OCI-M2 (cell line): ENCODE results near the gene CDK11B.

Source experiments
- DNase-seq: peaks from one replicate; lab custom pipeline; 2025; ENCODE audit not compliant: unreplicated experiment; lab: John Stamatoyannopoulos, UW

CDK11B gene

DNA sequence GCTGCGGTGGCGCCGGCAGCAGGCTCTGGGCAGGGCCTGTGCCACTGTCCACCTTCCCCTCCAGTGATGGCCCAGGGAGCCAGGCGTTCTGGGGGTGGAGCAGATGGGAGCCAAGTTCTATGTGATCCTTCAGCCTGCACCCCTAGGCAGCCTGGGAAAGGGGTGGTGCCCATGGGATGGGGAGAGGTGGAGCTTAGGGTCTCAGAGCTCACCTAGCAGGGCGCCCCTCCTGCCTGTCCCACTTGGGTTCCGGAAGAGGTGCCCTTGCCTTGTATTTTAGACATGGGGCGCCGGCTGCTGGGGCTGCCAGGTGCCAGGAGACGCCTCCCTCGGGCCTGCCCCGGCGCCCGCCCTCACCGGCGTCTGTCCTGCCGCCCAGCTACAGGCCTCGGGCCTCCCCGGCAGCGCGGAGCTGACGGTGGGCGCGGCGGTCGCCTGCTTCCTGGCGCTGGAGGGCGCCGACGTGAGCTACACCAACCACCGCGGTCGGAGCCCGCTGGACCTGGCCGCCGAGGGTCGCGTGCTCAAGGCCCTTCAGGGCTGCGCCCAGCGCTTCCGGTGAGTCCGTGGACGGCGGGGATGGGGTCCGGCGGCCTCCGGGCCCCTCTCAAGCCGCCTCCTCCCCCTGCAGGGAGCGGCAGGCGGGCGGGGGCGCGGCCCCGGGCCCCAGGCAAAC is 29.9 kb downstream of the CDK11B start:
- DNase-seq: no peak

DNA sequence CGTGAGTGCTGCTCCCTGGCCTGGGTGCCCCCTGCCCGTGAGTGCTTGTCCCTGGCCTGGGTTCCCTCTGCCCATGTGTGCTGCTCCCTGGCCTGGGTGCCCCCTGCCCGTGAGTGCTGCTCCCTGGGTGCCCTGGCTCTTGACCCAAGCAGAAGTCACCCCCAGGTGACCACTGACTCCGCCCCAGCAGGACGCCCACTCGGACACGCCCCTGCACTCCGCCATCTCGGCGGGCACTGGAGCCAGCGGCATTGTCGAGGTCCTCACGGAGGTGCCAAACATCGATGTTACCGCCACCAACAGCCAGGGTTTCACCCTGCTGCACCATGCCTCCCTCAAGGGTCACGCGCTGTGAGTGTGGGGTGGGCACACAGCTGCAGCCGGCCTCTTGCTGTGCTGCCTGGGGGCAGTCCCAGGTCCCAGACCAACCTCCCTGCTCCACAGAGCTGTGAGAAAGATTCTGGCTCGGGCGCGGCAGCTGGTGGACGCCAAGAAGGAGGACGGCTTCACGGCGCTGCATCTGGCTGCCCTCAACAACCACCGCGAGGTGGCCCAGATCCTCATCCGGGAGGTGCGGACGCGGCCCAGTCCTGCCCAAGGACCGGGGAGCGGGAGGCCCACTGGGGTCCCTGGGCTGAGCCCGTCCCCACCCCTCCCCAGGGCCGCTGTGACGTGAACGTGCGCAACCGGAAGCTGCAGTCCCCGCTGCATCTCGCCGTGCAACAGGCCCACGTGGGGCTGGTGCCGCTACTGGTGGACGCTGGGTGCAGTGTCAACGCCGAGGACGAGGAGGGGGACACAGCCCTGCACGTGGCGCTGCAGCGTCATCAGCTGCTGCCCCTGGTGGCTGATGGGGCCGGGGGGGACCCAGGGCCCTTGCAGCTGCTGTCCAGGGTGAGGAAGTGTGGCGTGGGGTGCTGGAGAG is 30.7 kb downstream of the CDK11B start:
- DNase-seq: no peak

DNA sequence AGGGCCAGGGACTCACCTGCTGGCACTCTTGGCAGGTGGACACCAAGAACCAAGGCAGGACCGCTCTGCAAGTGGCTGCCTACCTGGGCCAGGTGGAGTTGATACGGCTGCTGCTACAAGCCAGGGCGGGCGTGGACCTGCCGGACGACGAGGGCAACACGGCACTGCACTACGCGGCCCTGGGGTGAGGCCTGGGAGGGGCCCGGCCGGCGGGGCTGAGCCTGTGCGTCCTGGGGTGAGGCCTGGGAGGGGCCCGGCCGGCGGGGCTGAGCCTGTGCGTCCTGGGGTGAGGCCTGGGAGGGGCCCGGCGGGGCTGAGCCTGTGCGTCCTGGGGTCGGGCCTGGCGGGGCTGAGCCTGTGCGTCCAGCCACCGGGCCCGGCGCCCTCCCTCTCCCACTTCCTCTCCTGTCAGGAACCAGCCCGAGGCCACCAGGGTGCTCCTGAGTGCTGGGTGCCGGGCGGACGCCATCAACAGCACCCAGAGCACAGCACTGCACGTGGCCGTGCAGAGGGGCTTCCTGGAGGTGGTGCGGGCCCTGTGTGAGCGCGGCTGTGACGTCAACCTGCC is 31.5 kb downstream of the CDK11B start:
- DNase-seq: no peak

DNA sequence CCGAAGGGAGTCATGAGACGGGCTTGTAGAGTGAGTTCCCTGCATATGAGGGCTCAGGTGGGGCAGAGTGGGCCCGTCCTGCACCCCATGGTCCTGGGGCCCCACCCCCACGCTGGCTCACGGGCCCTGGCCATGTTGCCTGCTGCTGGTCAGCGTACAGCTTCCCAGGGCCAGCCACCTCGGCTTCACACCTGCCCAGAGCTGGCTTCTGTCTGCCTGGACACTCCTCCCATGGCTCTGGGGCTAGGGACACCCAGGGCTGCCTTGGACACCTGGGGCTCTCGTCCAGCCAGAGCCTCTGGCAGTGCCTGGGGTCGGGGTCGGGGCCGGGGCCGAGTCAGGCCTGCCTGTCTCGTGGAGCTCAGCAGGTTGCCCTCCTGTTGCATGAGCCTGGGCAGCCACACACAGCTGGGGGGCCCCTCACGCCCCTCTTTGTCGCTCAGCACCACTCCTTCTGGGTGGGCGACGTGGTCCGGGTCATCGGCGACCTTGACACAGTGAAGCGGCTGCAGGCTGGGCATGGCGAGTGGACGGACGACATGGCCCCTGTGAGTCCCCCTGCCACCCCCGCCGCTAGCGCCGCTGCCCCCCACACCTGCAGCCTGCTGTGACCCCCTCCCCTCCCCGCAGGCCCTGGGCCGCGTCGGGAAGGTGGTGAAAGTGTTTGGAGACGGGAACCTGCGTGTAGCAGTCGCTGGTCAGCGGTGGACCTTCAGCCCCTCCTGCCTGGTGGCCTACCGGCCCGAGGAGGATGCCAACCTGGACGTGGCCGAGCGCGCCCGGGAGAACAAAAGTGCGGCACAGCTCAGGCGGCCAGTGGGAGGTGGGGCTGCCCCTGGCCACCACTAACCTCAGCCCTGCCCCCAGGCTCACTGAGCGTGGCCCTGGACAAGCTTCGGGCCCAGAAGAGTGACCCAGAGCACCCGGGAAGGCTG is 32.3 kb downstream of the CDK11B start:
- no peak for DNase-seq

DNA sequence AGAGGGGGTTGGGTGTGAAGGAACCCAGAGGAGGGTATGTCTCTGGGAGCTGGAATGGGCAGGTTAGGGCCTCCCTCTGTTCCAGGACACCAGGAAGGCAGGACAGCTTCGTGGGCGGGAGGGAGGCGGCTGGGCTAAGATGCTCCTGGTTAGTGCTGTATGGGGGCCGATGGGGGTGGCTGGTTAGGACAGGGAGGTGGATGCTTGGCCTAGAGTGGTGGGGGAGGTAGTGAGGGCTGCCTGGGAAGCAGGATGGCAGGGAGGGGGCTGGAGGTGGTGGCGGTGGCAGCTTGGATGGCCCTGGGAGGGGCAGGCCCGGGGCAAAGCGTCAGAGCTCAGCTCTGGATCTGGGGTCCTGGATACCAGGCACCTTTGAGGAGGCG is 33.0 kb downstream of the CDK11B start:
- no peak for DNase-seq

DNA sequence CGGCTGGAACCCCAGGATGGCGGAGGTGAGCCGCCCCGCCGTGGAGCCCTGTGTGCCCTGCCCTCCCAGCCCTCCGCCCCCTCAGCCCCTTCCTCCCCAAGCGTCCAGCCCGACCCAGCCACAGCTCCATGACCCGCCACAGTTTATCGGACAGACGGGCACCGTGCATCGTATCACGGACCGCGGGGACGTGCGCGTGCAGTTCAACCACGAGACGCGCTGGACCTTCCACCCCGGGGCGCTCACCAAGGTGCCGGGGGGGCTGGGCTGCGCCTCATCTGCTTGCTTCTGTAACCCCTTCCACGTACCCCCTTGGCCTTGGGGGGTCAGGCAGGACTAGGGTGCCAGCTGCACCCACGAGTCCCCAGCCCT is 33.4 kb downstream of the CDK11B start:
- DNase-seq: no peak

DNA sequence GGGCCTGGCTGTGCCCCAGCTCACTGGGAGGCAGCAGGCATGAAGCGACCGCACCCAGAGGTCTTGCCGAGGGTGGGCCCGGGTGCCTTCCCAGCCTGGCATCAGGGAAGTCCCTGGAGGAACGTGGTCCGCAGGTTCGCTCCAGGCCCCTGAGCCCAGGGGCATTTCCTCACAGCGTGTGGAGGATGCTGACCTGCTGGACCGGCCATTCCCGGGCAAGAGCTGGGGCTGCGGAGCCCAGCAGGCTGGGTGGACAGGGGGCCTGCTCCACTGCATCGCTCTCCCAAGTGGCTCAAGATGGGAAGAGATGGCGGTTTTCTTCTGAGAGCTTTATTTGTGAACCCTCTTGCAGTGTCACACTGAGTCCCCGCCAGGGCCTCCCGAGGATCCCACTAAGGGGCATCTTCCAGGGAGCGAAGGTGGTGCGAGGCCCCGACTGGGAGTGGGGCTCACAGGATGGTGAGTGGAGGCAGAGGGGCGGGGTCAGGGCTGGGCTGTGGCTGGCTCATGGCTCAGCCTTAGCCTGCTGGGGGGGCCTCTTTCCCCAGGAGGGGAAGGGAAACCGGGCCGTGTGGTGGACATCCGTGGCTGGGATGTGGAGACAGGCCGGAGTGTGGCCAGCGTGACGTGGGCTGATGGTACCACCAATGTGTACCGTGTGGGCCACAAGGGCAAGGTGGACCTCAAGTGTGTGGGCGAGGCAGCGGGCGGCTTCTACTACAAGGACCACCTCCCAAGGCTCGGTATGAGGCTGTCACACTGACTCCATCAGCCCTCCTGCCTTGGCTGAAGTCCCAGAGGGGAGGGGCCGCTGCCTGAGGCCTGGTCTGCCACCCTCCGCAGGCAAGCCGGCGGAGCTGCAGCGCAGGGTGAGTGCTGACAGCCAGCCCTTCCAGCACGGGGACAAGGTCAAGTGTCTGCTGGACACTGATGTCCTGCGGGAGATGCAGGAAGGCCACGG is 34.1 kb downstream of the CDK11B start:
- no peak for DNase-seq

DNA sequence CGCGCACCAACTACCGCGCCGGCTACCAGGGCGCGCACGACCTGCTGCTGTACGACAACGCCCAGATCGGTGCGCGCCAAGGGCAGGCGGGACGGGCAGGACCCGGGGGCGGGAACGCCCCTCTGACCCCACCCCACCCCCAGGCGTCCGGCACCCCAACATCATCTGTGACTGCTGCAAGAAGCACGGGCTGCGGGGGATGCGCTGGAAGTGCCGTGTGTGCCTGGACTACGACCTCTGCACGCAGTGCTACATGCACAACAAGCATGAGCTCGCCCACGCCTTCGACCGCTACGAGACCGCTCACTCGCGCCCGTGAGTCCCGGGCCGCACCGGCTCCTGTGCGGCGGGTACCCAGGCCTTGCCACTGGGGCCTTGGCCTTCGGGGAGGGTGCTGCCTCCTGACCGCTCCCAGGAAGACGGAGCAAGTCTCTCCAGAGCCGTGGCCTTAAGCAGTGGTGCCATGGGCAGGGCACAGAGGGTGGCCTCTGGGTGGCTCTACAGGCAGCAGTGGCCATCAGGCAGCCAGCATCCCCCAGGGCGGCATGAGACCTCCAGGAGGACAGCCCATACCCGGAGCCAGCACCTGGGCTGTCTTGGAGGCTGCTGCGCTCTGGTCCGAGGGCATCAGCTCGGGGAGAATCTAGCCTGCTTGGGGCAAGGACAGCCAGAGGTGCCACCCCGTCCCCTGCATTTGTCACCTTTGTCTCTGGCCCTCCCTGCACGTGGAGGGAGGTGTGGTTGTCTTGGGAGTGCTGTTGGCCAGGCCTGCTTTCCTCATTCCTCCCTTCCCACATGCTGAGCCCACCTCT is 35.0 kb downstream of the CDK11B start:
- DNase-seq: no peak

DNA sequence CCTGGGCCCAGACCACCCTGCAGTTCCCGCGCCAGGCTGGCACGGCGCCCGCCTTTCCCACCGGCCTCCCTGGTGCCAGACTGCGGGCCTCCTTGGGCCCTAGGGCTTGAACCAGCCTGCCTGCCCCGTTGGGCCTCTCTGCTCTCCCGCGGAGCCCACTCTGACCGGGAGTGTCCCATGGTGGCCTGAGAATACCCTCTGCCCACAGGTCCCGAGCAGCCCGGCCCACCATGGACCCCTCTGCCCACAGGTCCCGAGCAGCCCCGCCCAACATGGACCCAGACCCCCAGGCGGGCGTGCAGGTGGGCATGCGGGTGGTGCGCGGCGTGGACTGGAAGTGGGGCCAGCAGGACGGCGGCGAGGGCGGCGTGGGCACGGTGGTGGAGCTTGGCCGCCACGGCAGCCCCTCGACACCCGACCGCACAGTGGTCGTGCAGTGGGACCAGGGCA is 35.6 kb downstream of the CDK11B start:
- no peak for DNase-seq

DNA sequence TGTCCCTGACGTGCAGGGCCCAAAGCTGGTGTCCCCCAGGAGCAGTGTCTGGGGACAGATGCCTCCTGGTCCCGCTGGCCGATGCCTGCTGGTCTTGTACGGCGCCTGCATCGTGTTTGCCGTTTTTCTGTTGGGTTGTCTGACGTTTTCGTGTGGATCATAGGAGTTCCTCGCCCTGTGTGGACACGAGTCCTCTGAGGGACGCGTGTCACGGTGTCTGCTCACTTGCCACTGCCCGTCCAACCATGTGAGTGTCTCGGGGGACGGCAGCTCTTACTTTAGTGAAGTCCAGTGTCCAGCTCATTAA is 36.1 kb downstream of the CDK11B start:
- no peak for DNase-seq

DNA sequence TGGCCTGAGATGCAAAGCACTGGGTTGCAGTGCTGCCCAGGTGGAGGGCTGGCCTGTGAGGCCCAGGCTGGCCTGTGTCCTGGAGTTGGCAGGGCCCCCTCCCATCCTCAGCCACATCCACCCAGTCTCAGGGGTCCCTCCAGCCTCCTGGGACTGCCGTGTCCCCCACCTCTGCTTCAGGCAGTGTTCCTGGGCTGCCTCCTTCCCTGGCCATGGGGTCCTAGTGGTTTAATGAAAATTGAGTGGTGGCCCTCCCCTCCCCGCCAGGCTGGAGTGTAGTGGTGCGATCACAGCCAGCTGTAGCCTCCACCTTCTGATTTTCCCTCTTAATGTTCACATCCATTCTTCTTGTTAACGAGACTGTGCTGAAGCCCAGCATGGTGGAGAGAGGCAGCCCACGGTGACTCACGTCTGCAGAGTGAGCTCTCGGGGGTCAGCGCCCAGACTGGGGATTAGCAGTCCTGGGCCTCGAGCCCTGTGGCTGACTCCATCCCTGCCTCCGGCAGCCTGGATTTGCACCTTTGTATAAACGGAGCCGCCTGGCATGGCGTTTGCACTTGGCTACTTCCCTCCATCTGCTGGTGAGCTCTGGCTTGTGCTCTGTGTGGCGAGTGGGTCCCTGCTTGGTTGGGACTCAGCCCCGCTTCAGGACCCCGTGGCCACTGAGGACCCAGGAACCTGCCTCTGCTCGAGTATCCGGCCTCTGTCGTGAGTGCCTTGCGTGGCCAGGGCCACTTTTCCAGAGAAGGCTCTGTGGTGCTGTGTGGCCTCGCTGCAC is 36.6 kb downstream of the CDK11B start:
- no peak for DNase-seq

DNA sequence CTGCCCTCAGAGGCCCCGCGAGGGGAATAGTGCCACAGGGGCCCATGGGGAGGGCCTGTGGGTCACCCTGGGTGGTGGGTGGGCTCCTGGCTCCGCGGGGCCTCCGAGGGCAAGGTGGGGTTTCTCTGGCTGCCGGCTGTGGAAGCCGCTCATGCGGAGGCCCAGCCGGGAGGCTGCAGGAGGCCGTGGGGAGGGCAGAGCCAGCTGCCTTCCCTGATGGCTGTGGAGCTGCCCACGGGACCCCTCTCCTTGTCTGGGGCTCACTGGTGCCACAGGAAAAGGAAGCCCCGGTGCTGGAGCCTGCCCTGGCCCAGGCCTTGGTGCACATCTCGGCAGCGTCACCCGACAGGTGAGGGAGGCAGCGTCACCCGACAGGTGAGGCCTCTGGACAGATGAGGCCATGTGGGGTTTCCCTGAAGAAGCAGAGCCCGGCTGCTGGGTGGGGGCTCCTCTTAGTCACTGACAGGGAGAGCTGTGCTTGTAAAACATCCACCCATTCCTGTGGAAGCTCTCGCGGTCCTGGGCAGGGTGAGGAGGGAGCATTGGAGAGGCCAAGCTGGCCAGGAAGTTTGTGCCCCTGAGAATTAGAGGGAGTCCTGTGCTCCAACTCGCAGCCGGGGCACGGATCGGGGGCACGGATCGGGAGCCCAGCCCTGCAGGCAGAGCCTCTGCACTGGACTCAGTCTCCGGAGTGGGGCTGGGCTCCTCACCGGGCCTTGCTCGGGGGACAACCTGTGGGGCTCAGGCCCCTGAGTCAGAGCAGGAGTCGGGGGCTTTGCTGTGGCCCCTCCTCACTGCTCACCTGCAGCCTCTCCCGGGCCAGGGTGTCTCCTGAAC is 37.4 kb downstream of the CDK11B start:
- no peak for DNase-seq

DNA sequence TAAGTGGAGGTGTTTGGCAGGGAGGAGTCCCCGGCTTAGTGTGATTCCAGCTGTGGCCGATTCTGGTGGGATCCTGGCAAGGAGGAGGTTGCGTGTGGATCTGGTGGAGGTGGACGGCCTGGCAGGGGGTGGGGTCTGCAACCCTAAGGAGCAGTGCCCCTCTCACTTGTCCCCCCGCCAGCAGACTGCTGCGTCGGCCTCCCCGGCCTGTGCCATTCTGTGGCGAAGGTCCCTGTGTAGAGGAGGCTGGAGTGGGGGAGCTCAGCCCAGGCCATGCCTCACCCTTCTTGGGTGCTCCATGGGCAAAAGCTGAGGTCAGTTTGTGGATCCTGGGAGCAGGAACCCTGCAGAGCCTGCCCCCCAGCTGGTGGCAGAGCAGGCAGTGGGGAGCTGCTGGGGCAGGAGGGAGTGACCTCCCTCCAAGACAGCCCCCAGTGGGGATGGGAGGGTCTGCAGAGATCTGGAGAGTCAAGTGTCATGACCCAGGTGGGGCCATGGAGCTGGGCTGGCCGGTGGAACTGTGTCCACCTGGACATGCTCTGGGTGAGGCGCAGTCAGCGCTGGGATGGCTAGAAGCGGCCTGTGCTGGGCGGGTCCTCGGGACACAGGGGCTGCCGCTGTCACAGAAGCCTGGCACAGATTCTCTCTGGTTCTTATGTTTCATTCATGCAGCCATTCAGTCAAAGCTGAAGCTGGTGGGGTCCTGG is 38.2 kb downstream of the CDK11B start:
- no peak for DNase-seq

DNA sequence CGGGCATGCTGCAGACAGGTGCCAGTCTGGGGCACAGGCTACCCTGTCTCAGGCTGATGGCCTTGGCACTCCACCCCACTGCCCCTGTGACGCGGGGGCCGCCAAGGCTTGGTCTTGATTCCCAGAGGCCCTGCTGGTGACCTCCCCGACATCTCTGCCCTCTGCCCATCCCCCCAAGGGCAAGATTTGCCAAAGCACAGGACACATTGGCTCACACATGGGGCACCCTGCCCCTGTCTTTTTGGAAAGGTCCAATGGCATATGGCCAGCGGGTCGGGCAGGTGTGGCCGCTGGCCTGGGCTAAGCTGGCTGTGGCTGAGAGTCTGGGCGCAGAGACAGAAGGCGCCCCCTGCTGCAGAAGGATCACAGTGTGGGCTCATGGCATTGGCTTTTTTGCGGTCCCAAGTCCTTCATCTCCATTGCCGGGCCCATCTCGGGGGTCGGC is 38.9 kb downstream of the CDK11B start:
- DNase-seq: no peak

DNA sequence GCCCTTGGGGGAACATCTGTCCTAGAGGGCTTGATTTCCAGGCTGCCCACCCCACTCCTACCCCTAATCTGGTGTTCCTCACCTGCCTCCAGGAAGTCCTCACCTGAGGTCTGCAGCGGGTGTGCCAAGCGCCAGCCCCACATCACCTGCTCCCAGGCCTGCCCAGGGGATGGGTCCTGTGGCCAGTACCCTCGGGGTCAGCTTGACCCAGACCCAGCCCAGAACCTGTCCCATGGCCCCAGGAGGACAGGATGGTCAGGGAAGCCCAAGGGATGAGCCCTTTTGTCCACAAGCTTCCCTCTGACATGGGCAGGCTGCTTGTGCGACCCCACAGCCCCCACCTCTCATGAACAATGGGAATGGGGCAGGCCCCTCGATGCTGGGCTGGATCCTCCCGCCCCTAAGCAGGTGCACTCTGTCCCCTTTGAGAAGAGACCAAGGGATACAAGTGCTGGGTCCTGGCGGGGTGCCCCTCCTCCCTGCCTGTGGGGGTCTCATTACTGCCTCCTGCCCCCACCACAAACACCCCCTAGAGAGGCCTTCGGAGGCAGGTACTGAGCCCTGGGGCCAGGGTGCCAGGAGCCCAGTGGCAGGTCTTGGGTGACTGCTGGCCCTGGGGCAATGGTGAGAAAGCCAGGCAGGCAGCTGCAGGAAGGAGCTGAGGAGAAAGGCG is 40.3 kb downstream of the CDK11B start:
- no peak for DNase-seq

DNA sequence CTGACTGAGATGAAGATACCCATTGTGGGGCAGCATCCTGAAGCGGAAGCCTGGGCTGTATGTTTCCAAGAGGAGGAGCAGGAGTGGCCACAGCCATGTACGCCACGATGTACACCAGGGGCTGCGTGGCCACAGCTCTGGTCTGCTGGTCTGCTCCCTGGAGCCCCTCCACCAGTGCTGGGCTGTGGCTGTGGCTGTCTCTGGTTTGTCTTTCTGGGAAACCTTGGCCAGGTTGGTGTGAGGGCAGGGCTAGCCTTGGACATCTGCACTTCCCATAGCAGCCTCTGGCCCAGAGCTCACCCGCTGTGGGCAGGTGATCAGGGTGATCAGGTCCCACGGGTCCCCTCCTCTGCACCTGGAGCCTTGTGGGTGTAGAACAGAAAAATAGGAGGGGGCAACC is 40.9 kb downstream of the CDK11B start:
- no peak for DNase-seq
